A549 (cell line): ENCODE data around the gene SEMA3E. TPM values are rescaled to one million over a fixed set of nuclear protein-coding genes. Genes with fewer than 3 reads are reported as not detected.
A peak's percentile ranks its signal among the peaks of the same experiment; 100 is the strongest.

Experiments used
- ATAC-seq, 2 experiments: fragments of 200-7000 bp in 1 of 2; fragments of >200 bp in 1 of 2; cut with Nextera tagmentation in 1 of 2; cut with Tn5 transposase in 1 of 2; 3 replicates each; pipeline versions ENCODE4 v1.8.0 to v1.9.1; 2018 to 2020; ENCODE audit warnings: mild to moderate bottlenecking in 1 of 2, moderate library complexity in 1 of 2
- CTCF ChIA-PET: fragments of 300-600 bp; sonication (Branson Sonifier 250); formaldehyde crosslinking; extraction: SDS; loops from one replicate; lab custom pipeline; 2021; ENCODE audit warnings: antibody characterized with exemption, inconsistent platforms; lab: Yijun Ruan, JAX
- POLR2A ChIA-PET: fragments of 350-600 bp; formaldehyde crosslinking; extraction: SDS; loops from one replicate; lab custom pipeline; 2021; ENCODE audit warnings: antibody characterized with exemption, inconsistent platforms; lab: Yijun Ruan, JAX
- DNase-seq, 2 experiments: peaks; one replicate each; pipeline versions ENCODE4 v3.0.0 to v3.0.0-alpha.2; 2011 to 2016; ENCODE audit warnings: low read depth in 1 of 2, low spot score in 1 of 2
- FAIRE-seq: peaks from 2 replicates; lab custom pipeline; 2011; peaks lifted over from hg19 to GRCh38; lab: Jason Lieb, UNC
- H3K27ac ChIP-seq, 2 experiments: fragments of >200 bp; sonication (Bioruptor Twin); formaldehyde crosslinking; 3 replicates each; pipeline ENCODE4 v1.5.1; 2016 to 2017
- H3K4me1 ChIP-seq: fragments of >200 bp; sonication (Bioruptor Twin); formaldehyde crosslinking; 3 replicates; pipeline ENCODE4 v1.6.1; 2016
- H3K4me2 ChIP-seq: fragments of >200 bp; sonication (Bioruptor Twin); formaldehyde crosslinking; 3 replicates; pipeline ENCODE4 v1.6.1; 2016
- H3K4me3 ChIP-seq: fragments of >200 bp; sonication (Bioruptor Twin); formaldehyde crosslinking; 3 replicates; pipeline ENCODE4 v1.5.1; 2016
- H3K9me3 ChIP-seq: fragments of >200 bp; sonication (Bioruptor Twin); formaldehyde crosslinking; 3 replicates; pipeline ENCODE4 v1.6.1; 2016
- BCL3 ChIP-seq: fragments of >200 bp; sonication (Bioruptor Twin); formaldehyde crosslinking; IDR thresholded peaks from 3 replicates; pipeline ENCODE4 v1.6.1; 2016
- CBX2 ChIP-seq: fragments of 200-600 bp; sonication (generic); IDR thresholded peaks from 2 replicates; pipeline ENCODE4 v1.6.1; 2016; ENCODE audit warnings: low read depth, mild to moderate bottlenecking, borderline replicate concordance
- CTCF ChIP-seq: fragments of >200 bp; sonication (Bioruptor Twin); formaldehyde crosslinking; IDR thresholded peaks from 3 replicates; pipeline ENCODE4 v1.5.1; 2016
- EHF ChIP-seq: fragments of 250-450 bp; sonication (Bioruptor Pico); IDR thresholded peaks from 2 replicates; pipeline ENCODE4 v1.5.0; 2020; ENCODE audit warnings: mild to moderate bottlenecking
- EP300 ChIP-seq, 2 experiments: fragments of >200 bp; sonication (Bioruptor Twin); formaldehyde crosslinking; IDR thresholded peaks; 2 replicates in 1 of 2; 3 replicates in 1 of 2; pipeline ENCODE4 v1.6.1; 2016 to 2017
- FOSL2 ChIP-seq, 2 experiments: fragments of 450-650 bp in 1 of 2; fragments of >200 bp in 1 of 2; sonication (Bioruptor Twin) in 1 of 2; formaldehyde crosslinking; IDR thresholded peaks; 2 replicates each; pipeline versions ENCODE4 v1.5.0 to v1.6.1; 2016 to 2020; ENCODE audit warnings: mild to moderate bottlenecking in 1 of 2, moderate library complexity in 1 of 2
- HMGXB4 ChIP-seq: fragments of 250-450 bp; sonication (Bioruptor Pico); IDR thresholded peaks from 2 replicates; pipeline ENCODE4 v1.5.0; 2021; ENCODE audit warnings: mild to moderate bottlenecking, moderate library complexity, borderline replicate concordance
- HOXA7 ChIP-seq: fragments of 250-450 bp; sonication (Bioruptor Pico); IDR thresholded peaks from 2 replicates; pipeline ENCODE4 v1.5.0; 2020; ENCODE audit warnings: mild to moderate bottlenecking, moderate library complexity
- MAX ChIP-seq: IDR thresholded peaks from 2 replicates; pipeline ENCODE4 v1.6.1; 2012
- NPAS2 ChIP-seq: fragments of 250-450 bp; sonication (Bioruptor Pico); IDR thresholded peaks from 2 replicates; pipeline ENCODE4 v1.8.0; 2022; ENCODE audit warnings: mild to moderate bottlenecking, moderate library complexity, borderline replicate concordance
- NR3C1 ChIP-seq: fragments of >200 bp; sonication (Bioruptor Twin); formaldehyde crosslinking; IDR thresholded peaks from 3 replicates; pipeline ENCODE4 v1.6.1; 2017
- POLR2AphosphoS2 ChIP-seq: conservative IDR thresholded peaks from 2 replicates; pipeline ENCODE4 v1.6.1; 2012; ENCODE audit warnings: low read length, improper control_type of control experiment, inconsistent platforms
- RNF2 ChIP-seq: fragments of 200-600 bp; sonication (generic); IDR thresholded peaks from 2 replicates; pipeline ENCODE4 v1.6.1; 2016; ENCODE audit warnings: low read depth, mild to moderate bottlenecking, antibody characterized with exemption, moderate library complexity, borderline replicate concordance
- SREBF2 ChIP-seq: fragments of 450-650 bp; IDR thresholded peaks from 2 replicates; pipeline ENCODE4 v1.6.1; 2014; ENCODE audit warnings: mild to moderate bottlenecking, moderate library complexity
- TFCP2L1 ChIP-seq: fragments of 250-450 bp; sonication (Bioruptor Pico); IDR thresholded peaks from 2 replicates; pipeline ENCODE4 v1.5.0; 2021; ENCODE audit warnings: mild to moderate bottlenecking
- ZC3H11A ChIP-seq: fragments of 450-650 bp; IDR thresholded peaks from 2 replicates; pipeline ENCODE4 v1.6.1; 2014; ENCODE audit warnings: antibody characterized with exemption, mild to moderate bottlenecking
- ZFP36 ChIP-seq: fragments of 450-650 bp; IDR thresholded peaks from 2 replicates; pipeline ENCODE4 v1.6.1; 2014; ENCODE audit warnings: borderline replicate concordance; ENCODE audit not compliant: partially characterized antibody
- ZNF302 ChIP-seq: fragments of 250-450 bp; sonication (Bioruptor Pico); IDR thresholded peaks from 2 replicates; pipeline ENCODE4 v1.9.0; 2021; ENCODE audit warnings: inconsistent platforms, mild to moderate bottlenecking, moderate library complexity
- WGBS: methylation state at CpG from one replicate; pipeline ENCODE4 v1.1.6; 2017; ENCODE audit errors: missing lambda C conversion rate; 5-methylcytosine and 5-hydroxymethylcytosine counted together
- polyA plus RNA-seq, 4 experiments: library from polyadenylated mRNA; depleted of rRNA in 3 of 4; stranded (reverse); fragments of >200 nt; fragmentation: RNase III in 1 of 4; extraction: RNeasy Plus Mini Kit Qiagen cat#74134 plus additional on column Dnase treatment in 1 of 4; gene quantifications; 2 replicates in 3 of 4; 3 replicates in 1 of 4; pipeline ENCODE4 v1.2.3, GENCODE V29; 2011 to 2017

The SEMA3E gene
- polyA plus RNA-seq, 2 of the 4 experiments (the other 2 are of a cell fraction) = 1.4 to 2.3 TPM

- POLR2A ChIA-PET = no interaction called here
- TF ChIP-seq CBX2 = no peak
- TF ChIP-seq NR3C1 = no peak
- TF ChIP-seq NPAS2 = no peak
- TF ChIP-seq ZFP36 = no peak
- H3K4me1 ChIP-seq = no peaks in the 10 kb centered on the region
- no peak overlapping the region for H3K4me3 ChIP-seq
- CTCF ChIA-PET = no interaction called here
- 76% methylated on average over 5 of the region's 5 CpGs for WGBS
- DNase-seq = no peak
- H3K4me2 ChIP-seq = no peak overlapping the region
- ATAC-seq = no peak
- H3K9me3 ChIP-seq = no peaks in the 10 kb centered on the region
- no peak overlapping the region for H3K27ac ChIP-seq
- FAIRE-seq = no peak
Measured at GRCh38 chr7:83457022-83457892, 191.7 kb downstream of the SEMA3E start.

GRCh38 chr7:83456413-83456812 lies 192.5 kb downstream of the SEMA3E start:
- ATAC-seq (no peak), DNase-seq (no peak), FAIRE-seq (no peak)
- Histone ChIP-seq H3K4me3 (no peak overlapping the region), H3K4me1 (no peaks in the 10 kb centered on the region), H3K9me3 (no peaks in the 10 kb centered on the region), H3K4me2 (no peak overlapping the region), H3K27ac (no peak overlapping the region)
- WGBS = 74% methylated on average over 5 of the region's 5 CpGs
- POLR2A ChIA-PET = no interaction called here
- CTCF ChIA-PET = no interaction called here
- TF ChIP-seq ZC3H11A (peak; percentile 49), EP300 (IDR thresholded peaks at IDR 0.05) (no peak), ZNF302 (no peak), BCL3 (no peak), EHF (no peak), MAX (no peak), CTCF (no peak)

GRCh38 chr7:83455612-83456011 lies 193.3 kb downstream of the SEMA3E start:
- FAIRE-seq (no peak), DNase-seq (no peak)
- Histone ChIP-seq H3K4me3 (no peak overlapping the region), H3K4me1 (no peaks in the 10 kb centered on the region)
- TF ChIP-seq SREBF2 = no peak
- no peak for TF ChIP-seq HOXA7 (CRISPR knock-in tag)
- TF ChIP-seq HMGXB4 = no peak
- TF ChIP-seq RNF2 = no peak
- TF ChIP-seq POLR2AphosphoS2 = no peak
- no peak for TF ChIP-seq TFCP2L1
- TF ChIP-seq FOSL2 (IDR thresholded peaks at IDR 0.05) = no peak
- TF ChIP-seq FOSL2 (CRISPR knock-in tag; IDR thresholded peaks at IDR 0.05) = no peak
- TF ChIP-seq, all 56 proteins: peak for 0
- Histone ChIP-seq H3K4me2 (no peak overlapping the region), H3K9me3 (no peaks in the 10 kb centered on the region), H3K27ac (no peak overlapping the region)
- 79% methylated on average over 5 of the region's 5 CpGs for WGBS
- ATAC-seq = no peak; a peak in 1 of 6 replicates
- ChIA-PET CTCF (interaction anchor here (1.2 kb wide), 1 partner anchor 12 kb away, joined by 4 read pairs; no protein-coding TSS in a partner anchor), POLR2A (no interaction called here)
